HepG2 (cell line): Measurements from ENCODE around the gene BPHL. TPM values are rescaled to one million over a fixed set of nuclear protein-coding genes. Genes with fewer than 3 reads are reported as not detected.

Source experiments
- EEA1 ChIP-seq: sonication (generic); formaldehyde crosslinking; IDR thresholded peaks from 2 replicates; pipeline ENCODE4 v1.5.1; 2020; ENCODE audit warnings: mild to moderate bottlenecking, missing genetic modification reagents, borderline replicate concordance
- GATAD2A ChIP-seq: IDR thresholded peaks from 2 replicates; pipeline ENCODE4 v1.6.1; 2016
- IRF9 ChIP-seq: sonication (generic); formaldehyde crosslinking; IDR thresholded peaks from 2 replicates; pipeline ENCODE4 v1.8.0; 2022; ENCODE audit warnings: missing genetic modification reagents, mild to moderate bottlenecking, borderline replicate concordance
- MATR3 ChIP-seq: sonication (generic); formaldehyde crosslinking; IDR thresholded peaks from 2 replicates; pipeline ENCODE4 v1.4.0; 2020; ENCODE audit warnings: missing genetic modification reagents
- SAP130 ChIP-seq: IDR thresholded peaks from 2 replicates; pipeline ENCODE4 v1.6.1; 2016; ENCODE audit warnings: low read depth
- TAF1 ChIP-seq: sonication (generic); formaldehyde crosslinking; IDR thresholded peaks from 2 replicates; pipeline ENCODE4 v1.4.0; 2020; ENCODE audit warnings: missing genetic modification reagents
- WIZ ChIP-seq: sonication (generic); formaldehyde crosslinking; IDR thresholded peaks from 2 replicates; pipeline ENCODE4 v1.5.1; 2020; ENCODE audit warnings: mild to moderate bottlenecking, missing genetic modification reagents
- ZMYM2 ChIP-seq: sonication (generic); formaldehyde crosslinking; IDR thresholded peaks from 2 replicates; pipeline ENCODE4 v1.8.0; 2022; ENCODE audit warnings: mild to moderate bottlenecking, missing genetic modification reagents
- ZNF317 ChIP-seq: sonication (generic); formaldehyde crosslinking; IDR thresholded peaks from 2 replicates; pipeline ENCODE4 v1.5.0; 2020; ENCODE audit warnings: mild to moderate bottlenecking, missing genetic modification reagents
- ZNF510 ChIP-seq: sonication (generic); formaldehyde crosslinking; IDR thresholded peaks from 2 replicates; pipeline ENCODE4 v1.4.0; 2020; ENCODE audit warnings: low read depth, mild to moderate bottlenecking, missing genetic modification reagents
- ZNF543 ChIP-seq: sonication (generic); formaldehyde crosslinking; IDR thresholded peaks from 2 replicates; pipeline ENCODE4 v1.4.0; 2020; ENCODE audit warnings: mild to moderate bottlenecking, missing genetic modification reagents
- ZNF556 ChIP-seq: sonication (generic); formaldehyde crosslinking; IDR thresholded peaks from 2 replicates; pipeline ENCODE4 v1.4.0; 2020; ENCODE audit warnings: mild to moderate bottlenecking, missing genetic modification reagents, borderline replicate concordance
- ZNF766 ChIP-seq: sonication (generic); formaldehyde crosslinking; IDR thresholded peaks from 2 replicates; pipeline ENCODE4 v1.5.0; 2020; ENCODE audit warnings: missing genetic modification reagents, borderline replicate concordance
- ZNF782 ChIP-seq: sonication (generic); formaldehyde crosslinking; IDR thresholded peaks from 2 replicates; pipeline ENCODE4 v1.4.0; 2020; ENCODE audit warnings: missing genetic modification reagents, mild to moderate bottlenecking, borderline replicate concordance
- polyA plus RNA-seq, 8 experiments: library from polyadenylated mRNA; depleted of rRNA in 3 of 8; stranded (reverse) in 7 of 8; unstranded in 1 of 8; fragments of >200 nt; fragmentation: Illumina TruSeq in 4 of 8; extraction: Trizol in 4 of 8; gene quantifications; 2 replicates each; pipeline versions ENCODE4 v1.2.1 to v1.2.3, GENCODE V29; 2011 to 2016; ENCODE audit warnings: low read depth in 4 of 8, missing spikeins in 1 of 8, mixed read lengths in 1 of 8; ENCODE audit not compliant: insufficient read depth in 1 of 8
- total RNA-seq, 5 experiments: library from RNA; depleted of rRNA; stranded (reverse); fragments of >200 nt; fragmentation: Illumina TruSeq; extraction: Trizol; gene quantifications; 2 replicates each; pipeline ENCODE4 v1.2.3, GENCODE V29; 2016; ENCODE audit warnings: low read depth in 1 of 5
- TF ChIP-seq, protein P1 (sequence below): sonication (generic); formaldehyde crosslinking; IDR thresholded peaks from 2 replicates; pipeline ENCODE4 v1.5.1; 2020; ENCODE audit warnings: missing genetic modification reagents, mild to moderate bottlenecking, borderline replicate concordance
- TF ChIP-seq, protein P2 (sequence below): sonication (generic); formaldehyde crosslinking; IDR thresholded peaks from 2 replicates; pipeline ENCODE4 v1.4.0; 2020; ENCODE audit warnings: mild to moderate bottlenecking, missing genetic modification reagents
- TF ChIP-seq, protein P3 (sequence below): sonication (generic); formaldehyde crosslinking; IDR thresholded peaks from 2 replicates; pipeline ENCODE4 v1.4.0; 2020; ENCODE audit warnings: mild to moderate bottlenecking, missing genetic modification reagents

The BPHL gene
- total and polyA plus RNA-seq, 2 of the 13 experiments (the other 11 are each of a cell fraction or from before 2014, with no cell fraction given), result 37.8 to 39.5 TPM

DNA sequence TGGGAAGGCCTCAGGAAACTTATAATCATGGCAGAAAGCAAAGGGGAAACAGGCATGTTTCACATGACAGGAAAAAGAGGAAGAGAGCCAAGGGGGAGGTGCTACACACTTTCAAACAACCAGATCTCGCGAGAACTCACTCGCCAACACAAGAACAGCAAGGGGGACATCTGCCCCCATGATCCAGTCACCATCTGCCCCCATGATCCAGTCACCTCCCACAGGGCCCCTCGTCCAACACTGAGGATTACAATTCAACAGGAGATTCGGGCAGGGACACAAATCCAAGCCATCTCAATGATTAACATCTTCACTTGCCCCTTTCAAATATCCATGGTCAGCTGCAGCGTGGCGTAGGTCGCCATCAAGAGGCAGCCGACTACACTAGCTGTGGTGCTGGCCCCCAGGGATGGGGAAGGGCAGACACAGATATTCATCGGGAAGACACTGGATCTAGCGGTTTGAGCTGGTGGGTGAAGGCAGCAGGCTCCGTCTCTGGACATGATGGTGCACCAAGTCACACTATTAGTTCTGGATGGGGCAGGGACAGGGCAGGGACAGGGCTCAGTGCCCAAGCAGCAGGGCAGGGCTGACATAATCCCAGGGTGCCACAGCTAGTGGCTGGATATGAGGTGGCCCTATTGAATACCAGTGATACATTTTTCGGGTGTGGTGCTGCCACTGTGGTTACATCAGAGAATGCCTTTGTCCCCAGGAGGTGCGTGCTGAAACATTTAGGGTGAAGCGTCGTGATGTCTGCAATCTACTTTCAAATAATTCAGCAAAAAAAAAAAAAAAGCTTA, 77.4 kb downstream of the BPHL start (continued):
- TF ChIP-seq IRF9 (CRISPR knock-in tag) (peak; percentile 56; the same call in 1 of the 2 replicates), ZNF766 (no peak), ZMYM2 (CRISPR knock-in tag) (peak; percentile 80; the same call in 1 of the 2 replicates), GATAD2A (CRISPR knock-in tag) (peak; percentile 54; the same call in 1 of the 2 replicates), TAF1 (CRISPR knock-in tag) (peak; percentile 71), SAP130 (peak; percentile 92), ZNF543 (CRISPR knock-in tag) (0 out of 2 replicates have a peak, but pooled peaks have one; percentile 53), ZNF510 (CRISPR knock-in tag) (no peak), WIZ (CRISPR knock-in tag) (no peak), EEA1 (CRISPR knock-in tag) (no peak), MATR3 (CRISPR knock-in tag) (no peak), ZNF782 (0 out of 2 replicates have a peak, but pooled peaks have one; percentile 61), ZNF556 (CRISPR knock-in tag) (peak; percentile 63; the same call in 1 of the 2 replicates), ZNF317 (CRISPR knock-in tag) (peak; percentile 95)
- TF ChIP-seq, protein P1, sequence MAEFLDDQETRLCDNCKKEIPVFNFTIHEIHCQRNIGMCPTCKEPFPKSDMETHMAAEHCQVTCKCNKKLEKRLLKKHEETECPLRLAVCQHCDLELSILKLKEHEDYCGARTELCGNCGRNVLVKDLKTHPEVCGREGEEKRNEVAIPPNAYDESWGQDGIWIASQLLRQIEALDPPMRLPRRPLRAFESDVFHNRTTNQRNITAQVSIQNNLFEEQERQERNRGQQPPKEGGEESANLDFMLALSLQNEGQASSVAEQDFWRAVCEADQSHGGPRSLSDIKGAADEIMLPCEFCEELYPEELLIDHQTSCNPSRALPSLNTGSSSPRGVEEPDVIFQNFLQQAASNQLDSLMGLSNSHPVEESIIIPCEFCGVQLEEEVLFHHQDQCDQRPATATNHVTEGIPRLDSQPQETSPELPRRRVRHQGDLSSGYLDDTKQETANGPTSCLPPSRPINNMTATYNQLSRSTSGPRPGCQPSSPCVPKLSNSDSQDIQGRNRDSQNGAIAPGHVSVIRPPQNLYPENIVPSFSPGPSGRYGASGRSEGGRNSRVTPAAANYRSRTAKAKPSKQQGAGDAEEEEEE (CRISPR knock-in tag), result no peak
- TF ChIP-seq, protein P2, sequence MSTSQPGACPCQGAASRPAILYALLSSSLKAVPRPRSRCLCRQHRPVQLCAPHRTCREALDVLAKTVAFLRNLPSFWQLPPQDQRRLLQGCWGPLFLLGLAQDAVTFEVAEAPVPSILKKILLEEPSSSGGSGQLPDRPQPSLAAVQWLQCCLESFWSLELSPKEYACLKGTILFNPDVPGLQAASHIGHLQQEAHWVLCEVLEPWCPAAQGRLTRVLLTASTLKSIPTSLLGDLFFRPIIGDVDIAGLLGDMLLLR (CRISPR knock-in tag), result no peak
- TF ChIP-seq, protein P3, sequence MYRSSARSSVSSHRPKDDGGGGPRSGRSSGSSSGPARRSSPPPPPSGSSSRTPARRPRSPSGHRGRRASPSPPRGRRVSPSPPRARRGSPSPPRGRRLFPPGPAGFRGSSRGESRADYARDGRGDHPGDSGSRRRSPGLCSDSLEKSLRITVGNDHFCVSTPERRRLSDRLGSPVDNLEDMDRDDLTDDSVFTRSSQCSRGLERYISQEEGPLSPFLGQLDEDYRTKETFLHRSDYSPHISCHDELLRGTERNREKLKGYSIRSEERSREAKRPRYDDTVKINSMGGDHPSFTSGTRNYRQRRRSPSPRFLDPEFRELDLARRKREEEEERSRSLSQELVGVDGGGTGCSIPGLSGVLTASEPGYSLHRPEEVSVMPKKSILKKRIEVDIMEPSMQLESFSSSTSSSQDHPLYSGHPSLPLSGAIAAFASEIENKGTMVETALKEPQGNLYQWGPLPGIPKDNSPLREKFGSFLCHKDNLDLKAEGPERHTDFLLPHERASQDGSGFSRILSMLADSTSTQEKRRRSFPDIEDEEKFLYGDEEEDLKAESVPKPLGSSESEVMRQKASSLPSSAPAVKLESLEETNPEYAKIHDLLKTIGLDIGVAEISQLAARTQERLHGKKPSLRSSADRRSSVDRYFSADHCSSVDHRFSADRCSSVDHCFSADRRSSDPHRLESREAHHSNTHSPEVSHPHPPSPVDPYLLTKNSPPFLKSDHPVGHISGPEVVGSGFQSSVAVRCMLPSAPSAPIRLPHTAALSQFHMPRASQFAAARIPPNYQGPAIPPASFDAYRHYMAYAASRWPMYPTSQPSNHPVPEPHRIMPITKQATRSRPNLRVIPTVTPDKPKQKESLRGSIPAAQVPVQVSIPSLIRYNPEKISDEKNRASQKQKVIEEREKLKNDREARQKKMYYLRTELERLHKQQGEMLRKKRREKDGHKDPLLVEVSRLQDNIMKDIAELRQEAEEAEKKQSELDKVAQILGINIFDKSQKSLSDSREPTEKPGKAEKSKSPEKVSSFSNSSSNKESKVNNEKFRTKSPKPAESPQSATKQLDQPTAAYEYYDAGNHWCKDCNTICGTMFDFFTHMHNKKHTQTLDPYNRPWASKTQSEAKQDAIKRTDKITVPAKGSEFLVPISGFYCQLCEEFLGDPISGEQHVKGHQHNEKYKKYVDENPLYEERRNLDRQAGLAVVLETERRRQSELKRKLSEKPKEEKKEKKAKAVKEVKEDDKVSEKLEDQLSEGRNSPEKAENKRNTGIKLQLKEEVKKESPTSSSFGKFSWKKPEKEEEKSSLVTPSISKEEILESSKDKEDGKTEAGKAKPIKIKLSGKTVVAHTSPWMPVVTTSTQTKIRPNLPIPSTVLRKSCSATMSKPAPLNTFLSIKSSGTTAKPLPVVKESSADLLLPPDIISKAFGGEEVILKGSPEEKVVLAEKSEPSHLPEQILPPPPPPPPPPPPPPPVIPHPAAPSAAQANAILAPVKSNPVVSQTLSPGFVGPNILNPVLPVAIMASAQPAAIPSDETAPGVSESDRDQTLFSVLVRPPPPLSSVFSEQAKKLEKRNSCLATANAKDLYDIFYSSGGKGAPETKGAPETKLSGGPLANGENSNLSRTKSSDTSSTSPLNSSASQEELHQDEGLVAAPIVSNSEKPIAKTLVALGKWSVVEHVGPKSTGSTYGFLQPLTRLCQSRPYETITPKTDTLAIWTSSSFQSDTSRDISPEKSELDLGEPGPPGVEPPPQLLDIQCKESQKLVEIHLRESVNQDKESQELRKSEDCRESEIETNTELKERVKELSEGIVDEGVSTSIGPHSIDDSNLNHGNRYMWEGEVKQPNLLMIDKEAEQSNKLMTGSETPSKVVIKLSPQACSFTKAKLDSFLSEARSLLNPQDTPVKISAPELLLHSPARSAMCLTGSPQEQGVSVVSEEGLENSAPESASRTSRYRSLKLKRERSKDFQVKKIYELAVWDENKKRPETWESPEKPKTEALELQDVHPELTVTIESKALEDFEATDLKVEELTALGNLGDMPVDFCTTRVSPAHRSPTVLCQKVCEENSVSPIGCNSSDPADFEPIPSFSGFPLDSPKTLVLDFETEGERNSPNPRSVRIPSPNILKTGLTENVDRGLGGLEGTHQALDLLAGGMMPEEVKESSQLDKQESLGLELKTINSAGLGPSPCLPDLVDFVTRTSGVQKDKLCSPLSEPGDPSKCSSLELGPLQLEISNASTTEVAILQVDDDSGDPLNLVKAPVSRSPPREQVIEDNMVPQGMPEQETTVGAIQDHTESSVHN (CRISPR knock-in tag), result no peak
